HepG2 (cell line): ENCODE results near the gene DIO2. TPM values are rescaled to one million over a fixed set of nuclear protein-coding genes. Genes with fewer than 3 reads are reported as not detected.
A peak's percentile ranks its signal among the peaks of the same experiment; 100 is the strongest.

ENCODE experiments used
- ATAC-seq: fragments of 200-7000 bp; cut with Tn5 transposase; 3 replicates; pipeline ENCODE4 v1.9.1; 2020; ENCODE audit warnings: mild to moderate bottlenecking, moderate library complexity
- BruUV-seq: library from RNA; stranded (reverse); fragments of 400-500 nt; replicated peaks from 2 replicates; lab custom pipeline; 2021; lab: Mats Ljungman, UMichigan
- CTCF ChIA-PET: fragments of 300-600 bp; formaldehyde crosslinking; extraction: SDS; loops from one replicate; lab custom pipeline; 2021; ENCODE audit warnings: low total read pairs, inconsistent platforms, low intra/inter-chr PET ratio; lab: Yijun Ruan, JAX
- POLR2A ChIA-PET: fragments of 350-600 bp; sonication (Branson Sonifier 250); formaldehyde crosslinking; loops from one replicate; lab custom pipeline; 2020; ENCODE audit warnings: antibody characterized with exemption, inconsistent platforms; lab: Yijun Ruan, JAX
- DNase-seq: peaks from one replicate; pipeline ENCODE4 v3.0.0-alpha.2; 2015; ENCODE audit warnings: low spot score
- FAIRE-seq: peaks from 3 replicates; lab custom pipeline; 2011; peaks lifted over from hg19 to GRCh38; lab: Jason Lieb, UNC
- H2AFZ ChIP-seq: one replicate; pipeline ENCODE4 v1.6.1; 2011; ENCODE audit warnings: low read length, inconsistent platforms
- H3K27ac ChIP-seq: fragments of 300-600 bp; 3 replicates; pipeline ENCODE4 v1.8.0; 2011; ENCODE audit warnings: mixed run types, mild to moderate bottlenecking, mixed read lengths, low read length, inconsistent platforms; ENCODE audit not compliant: insufficient read depth; ENCODE audit errors: extremely low read length
- H3K27me3 ChIP-seq, 2 experiments: fragments of 200-600 bp in 1 of 2; 2 replicates in 1 of 2; 3 replicates in 1 of 2; pipeline versions ENCODE4 v1.6.0 to v1.8.0; 2011; ENCODE audit warnings: low read length in 2 of 2, mild to moderate bottlenecking in 2 of 2, moderate library complexity in 2 of 2, inconsistent platforms in 1 of 2; ENCODE audit not compliant: insufficient read depth in 2 of 2, control insufficient read depth in 1 of 2
- H3K36me3 ChIP-seq, 2 experiments: fragments of 200-600 bp in 1 of 2; replicated peaks in 1 of 2; 2 replicates in 1 of 2; 3 replicates in 1 of 2; pipeline versions ENCODE4 v1.5.1 to v1.8.0; 2011; ENCODE audit warnings: low read length in 2 of 2, inconsistent platforms in 1 of 2; ENCODE audit not compliant: insufficient read depth in 2 of 2, control insufficient read depth in 1 of 2
- H3K4me1 ChIP-seq: 2 replicates; pipeline ENCODE4 v1.5.1; 2012; ENCODE audit warnings: low read length, inconsistent platforms; ENCODE audit not compliant: insufficient read depth
- H3K4me2 ChIP-seq: 2 replicates; pipeline ENCODE4 v1.6.0; 2011; ENCODE audit warnings: low read depth, low read length, inconsistent platforms
- H3K4me3 ChIP-seq, 3 experiments: fragments of 200-600 bp in 1 of 3; sonication (generic), shearing (Covaris generic) in 1 of 3; replicated peaks in 1 of 3; 2 replicates each; pipeline ENCODE4 v1.5.1; 2011 to 2016; ENCODE audit warnings: low read length in 3 of 3, inconsistent platforms in 2 of 3, low read depth in 2 of 3, mild to moderate bottlenecking in 2 of 3, control low read depth in 1 of 3, mixed read lengths in 1 of 3; ENCODE audit not compliant: insufficient read depth in 1 of 3
- H3K79me2 ChIP-seq: one replicate; pipeline ENCODE4 v1.6.1; 2011; ENCODE audit warnings: low read length, inconsistent platforms; ENCODE audit not compliant: insufficient read depth
- H3K9ac ChIP-seq: 2 replicates; pipeline ENCODE4 v1.6.0; 2011; ENCODE audit warnings: mild to moderate bottlenecking, low read depth, low read length, inconsistent platforms; ENCODE audit not compliant: insufficient read depth
- H3K9me3 ChIP-seq: 2 replicates; pipeline ENCODE4 v1.5.1; 2012; ENCODE audit warnings: mild to moderate bottlenecking, low read length
- H4K20me1 ChIP-seq: 2 replicates; pipeline ENCODE4 v1.6.0; 2011; ENCODE audit warnings: inconsistent platforms, mild to moderate bottlenecking, low read length, moderate library complexity; ENCODE audit not compliant: insufficient read depth
- CREBL2 ChIP-seq: sonication (generic); formaldehyde crosslinking; IDR thresholded peaks from 2 replicates; pipeline ENCODE4 v1.8.1; 2023; ENCODE audit warnings: missing genetic modification reagents, mild to moderate bottlenecking, borderline replicate concordance
- SAP130 ChIP-seq: IDR thresholded peaks from 2 replicates; pipeline ENCODE4 v1.6.1; 2016; ENCODE audit warnings: low read depth
- ZNF253 ChIP-seq: sonication (generic); formaldehyde crosslinking; IDR thresholded peaks from 2 replicates; pipeline ENCODE4 v1.8.0; 2022; ENCODE audit warnings: mild to moderate bottlenecking, missing genetic modification reagents, borderline replicate concordance
- ZNF550 ChIP-seq: sonication (generic); formaldehyde crosslinking; IDR thresholded peaks from 2 replicates; pipeline ENCODE4 v1.4.0; 2020; ENCODE audit warnings: mild to moderate bottlenecking, missing genetic modification reagents, borderline replicate concordance
- ZNF7 ChIP-seq: IDR thresholded peaks from 2 replicates; pipeline ENCODE4 v1.6.1; 2016; ENCODE audit warnings: missing biosample characterization, missing genetic modification reagents
- ZNF83 ChIP-seq: sonication (generic); formaldehyde crosslinking; IDR thresholded peaks from 2 replicates; pipeline ENCODE4 v1.4.0; 2020; ENCODE audit warnings: missing genetic modification reagents, mild to moderate bottlenecking, borderline replicate concordance
- WGBS: methylation state at CpG from one replicate; pipeline ENCODE4 v1.1.6; 2017; ENCODE audit warnings: low lambda C conversion rate; 5-methylcytosine and 5-hydroxymethylcytosine counted together
- in situ Hi-C: cut with HindIII; loops from 2 replicates; pipeline ENCODE4 v1.10.0; 2017; ENCODE audit warnings: low pct_unique_long_range_greater_than_20kb; ENCODE audit not compliant: extremely low pct_ligation_motif_present
- intact Hi-C: fragments of 100-400 bp; cut with micrococcal nuclease; formaldehyde crosslinking; loops from one replicate; pipeline ENCODE4 v1.10.0; 2022; ENCODE audit not compliant: unreplicated experiment
- polyA plus RNA-seq, 8 experiments: library from polyadenylated mRNA; depleted of rRNA in 3 of 8; stranded (reverse) in 7 of 8; unstranded in 1 of 8; fragments of >200 nt; fragmentation: Illumina TruSeq in 4 of 8; extraction: Trizol in 4 of 8; gene quantifications; 2 replicates each; pipeline versions ENCODE4 v1.2.1 to v1.2.3, GENCODE V29; 2011 to 2016; ENCODE audit warnings: low read depth in 4 of 8, missing spikeins in 1 of 8, mixed read lengths in 1 of 8; ENCODE audit not compliant: insufficient read depth in 1 of 8
- total RNA-seq, 5 experiments: library from RNA; depleted of rRNA; stranded (reverse); fragments of >200 nt; fragmentation: Illumina TruSeq; extraction: Trizol; gene quantifications; 2 replicates each; pipeline ENCODE4 v1.2.3, GENCODE V29; 2016; ENCODE audit warnings: low read depth in 1 of 5
- TF ChIP-seq, protein P1 (sequence below): sonication (generic); formaldehyde crosslinking; IDR thresholded peaks from 2 replicates; pipeline ENCODE4 v1.5.0; 2020; ENCODE audit warnings: missing genetic modification reagents
- TF ChIP-seq, protein P2 (sequence below): IDR thresholded peaks from 2 replicates; pipeline ENCODE4 v1.6.1; 2016; ENCODE audit warnings: mild to moderate bottlenecking, missing biosample characterization, missing genetic modification reagents
- TF ChIP-seq, protein P3 (sequence below): sonication (generic); formaldehyde crosslinking; IDR thresholded peaks from 2 replicates; pipeline ENCODE4 v1.4.0; 2020; ENCODE audit warnings: mild to moderate bottlenecking, missing genetic modification reagents

Gene DIO2
- total and polyA plus RNA-seq, 2 of the 13 experiments (the other 11 are each of a cell fraction or from before 2014, with no cell fraction given), result not detected

- WGBS, result 2% methylated on average over 5 of the region's 5 CpGs
- Histone ChIP-seq H3K27ac (no peak overlapping the region), H3K9me3 (no peaks in the 10 kb centered on the region), H2AFZ (no peak overlapping the region), H3K79me2 (no peaks in the 10 kb centered on the region), H3K4me3 (no peak overlapping the region)
- DNase-seq, result no peak
- no peak for ATAC-seq
- no peak for FAIRE-seq
- in situ Hi-C loops, result loop anchor here (25.0 kb wide), 2 partner anchors 375 to 625 kb away; no protein-coding TSS in a partner anchor
- TF ChIP-seq, protein P1, sequence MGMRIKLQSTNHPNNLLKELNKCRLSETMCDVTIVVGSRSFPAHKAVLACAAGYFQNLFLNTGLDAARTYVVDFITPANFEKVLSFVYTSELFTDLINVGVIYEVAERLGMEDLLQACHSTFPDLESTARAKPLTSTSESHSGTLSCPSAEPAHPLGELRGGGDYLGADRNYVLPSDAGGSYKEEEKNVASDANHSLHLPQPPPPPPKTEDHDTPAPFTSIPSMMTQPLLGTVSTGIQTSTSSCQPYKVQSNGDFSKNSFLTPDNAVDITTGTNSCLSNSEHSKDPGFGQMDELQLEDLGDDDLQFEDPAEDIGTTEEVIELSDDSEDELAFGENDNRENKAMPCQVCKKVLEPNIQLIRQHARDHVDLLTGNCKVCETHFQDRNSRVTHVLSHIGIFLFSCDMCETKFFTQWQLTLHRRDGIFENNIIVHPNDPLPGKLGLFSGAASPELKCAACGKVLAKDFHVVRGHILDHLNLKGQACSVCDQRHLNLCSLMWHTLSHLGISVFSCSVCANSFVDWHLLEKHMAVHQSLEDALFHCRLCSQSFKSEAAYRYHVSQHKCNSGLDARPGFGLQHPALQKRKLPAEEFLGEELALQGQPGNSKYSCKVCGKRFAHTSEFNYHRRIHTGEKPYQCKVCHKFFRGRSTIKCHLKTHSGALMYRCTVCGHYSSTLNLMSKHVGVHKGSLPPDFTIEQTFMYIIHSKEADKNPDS (CRISPR knock-in tag), result no peak
- TF ChIP-seq SAP130 (CRISPR knock-in tag) (no peak), ZNF7 (CRISPR knock-in tag) (peak; percentile 32; the same call in 1 of the 2 replicates), ZNF253 (CRISPR knock-in tag) (no peak), ZNF83 (CRISPR knock-in tag) (no peak)
- TF ChIP-seq, all 625 proteins: peak for 1
- Histone ChIP-seq H3K27me3 (no peaks in the 10 kb centered on the region; a peak in 1 of 5 replicates), H4K20me1 (no peaks in the 10 kb centered on the region), H3K9ac (no peak overlapping the region), H3K4me1 (no peaks in the 10 kb centered on the region), H3K4me2 (no peak overlapping the region), H3K36me3 (no peaks in the 10 kb centered on the region)
- ChIA-PET CTCF (no interaction called here), POLR2A (no interaction called here)
- intact Hi-C loops, result loop anchor here (10.0 kb wide), 2 partner anchors 133 to 157 kb away; no protein-coding TSS in a partner anchor
- no TSS peak for BruUV-seq
Observed at GRCh38 chr14:80212023-80212397, 706 bp upstream of the DIO2 start.

DNA sequence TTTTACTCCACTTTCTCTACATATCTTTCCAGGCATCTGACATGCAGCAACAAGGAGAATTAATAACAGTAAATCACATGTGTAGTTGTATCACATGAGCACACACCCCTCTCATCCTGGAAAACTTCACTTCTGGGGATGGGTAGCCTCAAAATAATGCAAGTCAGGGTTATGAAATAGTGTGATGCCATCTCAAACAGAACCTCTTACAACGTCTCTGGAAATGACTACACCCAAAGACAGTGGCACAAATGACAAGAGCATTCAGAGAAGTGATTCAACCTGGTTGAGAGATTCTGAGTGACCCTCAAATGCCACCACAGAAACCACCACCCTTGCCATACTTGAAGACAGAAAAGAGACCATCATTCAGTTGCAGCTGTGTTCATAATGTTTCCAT, 2.8 kb downstream of the DIO2 start:
- Histone ChIP-seq H3K9me3 (no peaks in the 10 kb centered on the region), H3K9ac (no peak overlapping the region), H2AFZ (no peak overlapping the region), H3K27ac (no peak overlapping the region), H3K79me2 (no peaks in the 10 kb centered on the region), H3K4me2 (no peak overlapping the region), H4K20me1 (no peaks in the 10 kb centered on the region), H3K27me3 (no peaks in the 10 kb centered on the region), H3K36me3 (no peaks in the 10 kb centered on the region), H3K4me1 (no peaks in the 10 kb centered on the region), H3K4me3 (no peak overlapping the region)
- intact Hi-C loops, result no loop called here
- WGBS, result 8% methylated on average over 1 of the region's 1 CpG
- ChIA-PET POLR2A (no interaction called here), CTCF (no interaction called here)
- ATAC-seq (no peak), DNase-seq (no peak), FAIRE-seq (no peak)
- TF ChIP-seq, protein P2, sequence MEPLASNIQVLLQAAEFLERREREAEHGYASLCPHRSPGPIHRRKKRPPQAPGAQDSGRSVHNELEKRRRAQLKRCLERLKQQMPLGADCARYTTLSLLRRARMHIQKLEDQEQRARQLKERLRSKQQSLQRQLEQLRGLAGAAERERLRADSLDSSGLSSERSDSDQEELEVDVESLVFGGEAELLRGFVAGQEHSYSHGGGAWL (CRISPR knock-in tag), result no peak
- TF ChIP-seq, protein P3, sequence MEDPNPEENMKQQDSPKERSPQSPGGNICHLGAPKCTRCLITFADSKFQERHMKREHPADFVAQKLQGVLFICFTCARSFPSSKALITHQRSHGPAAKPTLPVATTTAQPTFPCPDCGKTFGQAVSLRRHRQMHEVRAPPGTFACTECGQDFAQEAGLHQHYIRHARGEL (CRISPR knock-in tag), result no peak
- TF ChIP-seq CREBL2 (CRISPR knock-in tag), result no peak
- TF ChIP-seq ZNF550 (CRISPR knock-in tag), result no peak
- BruUV-seq, result no TSS peak
- in situ Hi-C loops, result loop anchor here (25.0 kb wide), 2 partner anchors 379 to 629 kb away; no protein-coding TSS in a partner anchor
